ENCODE data around the gene TMEM109. TPM values are rescaled to one million over a fixed set of nuclear protein-coding genes. Genes with fewer than 3 reads are reported as not detected.

The TMEM109 gene
- total and polyA plus RNA-seq, 9 of the 15 experiments (the other 6 are each of a cell fraction or from before 2014, with no cell fraction given), result 9.2 to 71.3 (median 30.5) TPM

- 2% methylated on average over 11 of the region's 11 CpGs for WGBS (ENCODE audit: insufficient coverage, low coverage, missing lambda C conversion rate)
- Histone ChIP-seq H3K4me2 (ENCODE audit: insufficient read depth, low read length) (no peak overlapping the region; the same call in 1 of the 2 replicates), H3K79me2 (ENCODE audit: control insufficient read depth, insufficient read depth, low read length) (no peaks in the 10 kb centered on the region), H3K9me1 (ENCODE audit: control insufficient read depth, insufficient read depth, low read length) (no peaks in the 10 kb centered on the region), H3K4me3 (no peak overlapping the region), H3K4me1 (replicated peaks in 1 of 2; ENCODE audit: control insufficient read depth in 2 of 2, insufficient read depth in 2 of 2, low read length in 2 of 2) (peaks cover 0 to 7% of the 10 kb centered on the region in 2 experiments; a peak in 3 of 5 replicates), H3K36me3 (ENCODE audit: control insufficient read depth, insufficient read depth, low read length) (no peaks in the 10 kb centered on the region), H3K27ac (ENCODE audit: extremely low read depth, low read depth, low read length) (no peak overlapping the region), H2AFZ (ENCODE audit: low read depth, low read length) (0 out of 2 replicates have a peak overlapping the region, but pooled peaks have one; percentile 48), H3K9me3 (replicated peaks; ENCODE audit: control insufficient read depth, insufficient read depth, low read depth, low read length) (no peaks in the 10 kb centered on the region), H4K20me1 (replicated peaks; ENCODE audit: control insufficient read depth, insufficient read depth, low read length) (peaks cover 5% of the 10 kb centered on the region), H3K9ac (ENCODE audit: insufficient read depth in 1 of 2, low read depth in 2 of 2, low read length in 2 of 2) (no peak overlapping the region), H3K27me3 (ENCODE audit: control insufficient read depth in 2 of 2, insufficient read depth in 2 of 2, low read length in 2 of 2) (peaks cover 41 to 72% of the 10 kb centered on the region in 2 experiments)
- DNase-seq (ENCODE audit: extremely low read depth in 1 of 4, low spot score in 3 of 4) (peak in 3 of 4 experiments; percentile 42 to 60 (median 55)), FAIRE-seq (peak; percentile 84), ATAC-seq (peak; percentile 87)
- POLR2A ChIA-PET, result no interaction called here
- intact Hi-C loops (cut with micrococcal nuclease), result no loop called here
- no TSS peak for BruUV-seq (replicated peaks)
- CTCF ChIA-PET (ENCODE audit: low intra/inter-chr PET ratio), result interaction anchor here (1.3 kb wide), 1 partner anchor 26 kb away, joined by 4 read pairs; the partner anchor contains the start of gene CD6
- in situ Hi-C loops (cut with MboI), result no loop called here
- TF ChIP-seq SIRT6 (IDR thresholded peaks at IDR 0.05; ENCODE audit: low read depth, low read length) (no peak), THRA (IDR thresholded peaks at IDR 0.05) (no peak), ZNF668 (CRISPR knock-in tag; IDR thresholded peaks at IDR 0.05) (no peak), ZNF184 (CRISPR knock-in tag; IDR thresholded peaks at IDR 0.05) (no peak), KLF10 (CRISPR knock-in tag; IDR thresholded peaks at IDR 0.05) (no peak), NFIX (CRISPR knock-in tag; IDR thresholded peaks at IDR 0.05; ENCODE audit: low read depth) (no peak), CREB1 (IDR thresholded peaks at IDR 0.05) (no peak), CREB1 (CRISPR knock-in tag; IDR thresholded peaks at IDR 0.05) (no peak), RFX7 (CRISPR knock-in tag; IDR thresholded peaks at IDR 0.05) (no peak), L3MBTL2 (IDR thresholded peaks at IDR 0.05) (0 out of 2 replicates have a peak, but pooled peaks have one; percentile 36), JUN (IDR thresholded peaks at IDR 0.05; ENCODE audit: borderline replicate concordance, low read depth, low read length) (no peak), JUN (CRISPR knock-in tag; IDR thresholded peaks at IDR 0.05; ENCODE audit: borderline replicate concordance) (no peak), IFI16 (CRISPR knock-in tag; IDR thresholded peaks at IDR 0.05) (no peak), CTCFL (IDR thresholded peaks at IDR 0.05; ENCODE audit: borderline replicate concordance, insufficient read depth, low read depth, low read length, poor library complexity, severe bottlenecking) (peak; percentile 34), KDM1A (IDR thresholded peaks at IDR 0.05) (peak; percentile 51 to 56; a peak in 1 of 4 replicates), GABPB2 (CRISPR knock-in tag; conservative IDR thresholded peaks at IDR 0.05) (no peak), CBFA2T2 (conservative IDR thresholded peaks at IDR 0.05) (no peak), MYC (IDR thresholded peaks at IDR 0.05; ENCODE audit: low read depth, low read length) (0 out of 2 replicates have a peak, but pooled peaks have one; percentile 14), MYC (CRISPR knock-in tag; IDR thresholded peaks at IDR 0.05; ENCODE audit: borderline replicate concordance, low read depth) (no peak)
Observed at GRCh38 chr11:60944490-60945294, 30.7 kb downstream of the TMEM109 start.

Measured in K562 (cell line).